OCI-LY3 (cell line): ENCODE measurements around the gene TSPAN14.
"Not testable (repeated sequence)": the region's sequence is repeated elsewhere in the genome, so short reads cannot be mapped to it uniquely, and the experiment has no call there.

ENCODE experiments used
- H2AFZ ChIP-seq: fragments of 200-600, 300-600 bp; shearing (Covaris generic); 2 replicates; pipeline ENCODE4 v1.6.0; 2014; ENCODE audit warnings: antibody characterized with exemption, low read depth, low read length
- H3K27ac ChIP-seq: fragments of 200-600, 300-600 bp; sonication (generic); 2 replicates; pipeline ENCODE4 v1.5.1; 2014; ENCODE audit warnings: mild to moderate bottlenecking, low read length, moderate library complexity, mixed read lengths
- H3K27me3 ChIP-seq: fragments of 200-600, 300-600 bp; sonication (generic); 2 replicates; pipeline ENCODE4 v1.6.1; 2014; ENCODE audit warnings: low read depth, low read length, mixed read lengths
- H3K36me3 ChIP-seq: fragments of 200-600, 300-600 bp; sonication (generic); replicated peaks from 2 replicates; pipeline ENCODE3; 2014; ENCODE audit warnings: low read depth, low read length, mixed read lengths
- H3K4me1 ChIP-seq: fragments of 300-600, 200-600 bp; sonication (generic); 2 replicates; pipeline ENCODE4 v1.6.1; 2014; ENCODE audit warnings: low read length, mixed read lengths
- H3K4me2 ChIP-seq: fragments of 200-600, 300-600 bp; sonication (generic); 2 replicates; pipeline ENCODE4 v1.6.1; 2014; ENCODE audit warnings: low read length, mixed read lengths
- H3K4me3 ChIP-seq: fragments of 300-600, 200-600 bp; sonication (generic); 2 replicates; pipeline ENCODE4 v1.5.1; 2014; ENCODE audit warnings: antibody characterized with exemption, mild to moderate bottlenecking, low read length, moderate library complexity
- H3K79me2 ChIP-seq: fragments of 300-600, 200-600 bp; shearing (Covaris generic); 2 replicates; pipeline ENCODE4 v1.6.1; 2014; ENCODE audit warnings: mild to moderate bottlenecking, low read length, mixed read lengths
- H3K9ac ChIP-seq: fragments of 300-600, 200-600 bp; shearing (Covaris generic); 2 replicates; pipeline ENCODE4 v1.6.0; 2014; ENCODE audit warnings: mild to moderate bottlenecking, low read length, moderate library complexity
- H3K9me3 ChIP-seq: fragments of 200-600, 300-600 bp; shearing (Covaris generic); 2 replicates; pipeline ENCODE4 v1.6.1; 2014; ENCODE audit warnings: low read length, mixed read lengths; ENCODE audit not compliant: insufficient read depth
- H4K20me1 ChIP-seq: fragments of 200-600, 300-600 bp; sonication (generic); 2 replicates; pipeline ENCODE4 v1.6.1; 2016; ENCODE audit warnings: low read length, mixed read lengths; ENCODE audit not compliant: insufficient read depth
- CTCF ChIP-seq: fragments of 200-600, 300-600 bp; sonication (generic); IDR thresholded peaks from 2 replicates; pipeline ENCODE4 v1.5.1; 2014; ENCODE audit warnings: antibody characterized with exemption, low read length, low read depth
- EZH2phosphoT487 ChIP-seq: fragments of 200-600 bp; shearing (Covaris generic); IDR thresholded peaks from 2 replicates; pipeline ENCODE4 v1.6.1; 2018; ENCODE audit warnings: antibody characterized with exemption, mixed run types, low read depth

The TSPAN14 gene

DNA sequence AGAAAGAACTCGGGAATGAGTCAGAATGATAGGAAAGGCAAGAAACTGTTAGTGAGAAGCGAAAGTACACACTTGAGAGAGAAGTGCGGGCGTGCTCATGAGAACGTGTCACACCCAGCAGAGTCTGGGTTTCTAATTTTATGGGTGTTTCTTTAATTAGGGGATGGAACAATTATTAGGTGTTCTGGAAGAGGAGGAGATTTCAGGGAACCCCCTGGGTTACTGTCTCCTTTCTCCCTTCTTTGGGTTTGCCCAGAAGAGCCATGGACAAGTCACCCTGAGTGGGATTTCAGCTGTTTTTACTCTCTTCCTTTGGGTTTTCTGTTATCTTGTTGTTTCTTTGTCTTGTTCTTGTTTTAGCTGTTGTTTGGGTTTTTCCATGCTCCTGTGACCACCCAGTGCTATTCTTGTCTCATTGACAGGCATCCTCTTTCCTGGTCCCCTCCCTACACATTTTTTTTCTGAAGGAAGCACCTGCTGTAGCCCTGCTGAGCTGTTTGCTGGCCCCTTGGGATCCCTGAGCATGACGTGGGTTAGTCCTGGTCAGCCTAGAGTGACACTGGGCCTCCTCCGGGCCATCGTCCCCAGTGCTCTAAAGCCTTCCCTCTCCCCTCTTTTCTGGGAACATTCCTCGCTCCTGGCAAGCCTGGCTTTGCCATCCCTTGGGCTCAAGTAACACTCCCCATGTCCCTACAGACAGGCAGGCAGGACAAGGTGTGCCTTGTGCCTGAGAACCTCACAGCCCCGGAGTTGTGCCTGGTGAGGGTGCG lies 87.1 kb downstream of the TSPAN14 start:
- no peaks in the 10 kb centered on the region for H3K9me3 ChIP-seq
- H3K4me2 ChIP-seq: peak overlapping the region; percentile 86
- H3K27me3 ChIP-seq: no peaks in the 10 kb centered on the region
- no peaks in the 10 kb centered on the region for H3K79me2 ChIP-seq
- peak overlapping the region; percentile 32; the same call in 1 of the 2 replicates for H3K27ac ChIP-seq
- no peaks in the 10 kb centered on the region for H3K36me3 ChIP-seq
- no peaks in the 10 kb centered on the region for H4K20me1 ChIP-seq
- TF ChIP-seq EZH2phosphoT487 (no peak), CTCF (no peak)
- peak overlapping the region; percentile 23; the same call in 1 of the 2 replicates for H2AFZ ChIP-seq
- H3K9ac ChIP-seq: peak overlapping the region; percentile 22; the same call in 1 of the 2 replicates
- peak overlapping the region; percentile 56 for H3K4me3 ChIP-seq
- H3K4me1 ChIP-seq: peaks cover 37% of the 10 kb centered on the region

- H3K27ac ChIP-seq: no peak overlapping the region
Measured at GRCh38 chr10:80542053-80542452, 87.9 kb downstream of the TSPAN14 start.

GRCh38 chr10:80542652-80543318 lies 88.7 kb downstream of the TSPAN14 start:
- no peak overlapping the region for H2AFZ ChIP-seq
- TF ChIP-seq CTCF: no peak
- no peak for TF ChIP-seq EZH2phosphoT487
- no peaks in the 10 kb centered on the region for H3K27me3 ChIP-seq
- no peak overlapping the region for H3K4me3 ChIP-seq
- H3K4me1 ChIP-seq: peaks cover 32% of the 10 kb centered on the region
- no peaks in the 10 kb centered on the region for H3K9me3 ChIP-seq
- no peak overlapping the region for H3K9ac ChIP-seq
- H3K79me2 ChIP-seq: no peaks in the 10 kb centered on the region
- no peaks in the 10 kb centered on the region for H3K36me3 ChIP-seq
- no peaks in the 10 kb centered on the region for H4K20me1 ChIP-seq
- H3K27ac ChIP-seq: no peak overlapping the region
- H3K4me2 ChIP-seq: no peak overlapping the region

More at GRCh38 chr10:80542053-80542452, 87.9 kb downstream of the TSPAN14 start:
- peaks cover 33% of the 10 kb centered on the region for H3K4me1 ChIP-seq
- H2AFZ ChIP-seq: no peak overlapping the region
- H3K79me2 ChIP-seq: no peaks in the 10 kb centered on the region
- H4K20me1 ChIP-seq: no peaks in the 10 kb centered on the region
- TF ChIP-seq EZH2phosphoT487 (no peak), CTCF (no peak)
- no peaks in the 10 kb centered on the region for H3K27me3 ChIP-seq
- no peaks in the 10 kb centered on the region for H3K36me3 ChIP-seq
- H3K4me2 ChIP-seq: peak overlapping the region; percentile 86; the same call in 1 of the 2 replicates
- H3K9me3 ChIP-seq: no peaks in the 10 kb centered on the region
- no peak overlapping the region for H3K9ac ChIP-seq
- no peak overlapping the region for H3K4me3 ChIP-seq

GRCh38 chr10:80543319-80543672 lies 89.2 kb downstream of the TSPAN14 start:
- not testable (repeated sequence) for H3K36me3 ChIP-seq, H3K4me2 ChIP-seq, H3K27me3 ChIP-seq, H3K27ac ChIP-seq, H3K4me3 ChIP-seq, H3K9ac ChIP-seq, H2AFZ ChIP-seq, H4K20me1 ChIP-seq, H3K79me2 ChIP-seq, H3K9me3 ChIP-seq
- H3K4me1 ChIP-seq: peaks cover 32% of the 10 kb centered on the region
